Measurements from ENCODE around the gene PCK2. TPM values are rescaled to one million over a fixed set of nuclear protein-coding genes. Genes with fewer than 3 reads are reported as not detected.

Gene PCK2
- total and polyA plus RNA-seq, 2 of the 8 experiments (the other 6 are each of a cell fraction or from before 2014, with no cell fraction given), result 81.9 to 115 TPM

GRCh38 chr14:24126939-24127338 is 32.8 kb downstream of the PCK2 start:
- Histone ChIP-seq H3K14ac (ENCODE audit: insufficient read length) (no peak overlapping the region), H4K5ac (ENCODE audit: insufficient read length, low read depth, low read length) (no peak overlapping the region), H3K18ac (ENCODE audit: extremely low read depth, low read length) (no peak overlapping the region), H3K4me3 (ENCODE audit: extremely low read depth in 1 of 4, insufficient read depth in 2 of 4, low read depth in 3 of 4, low read length in 4 of 4) (no peak overlapping the region), H2BK15ac (ENCODE audit: low read length) (no peak overlapping the region), H3K4me2 (ENCODE audit: insufficient read depth in 1 of 2, low read depth in 2 of 2, low read length in 2 of 2) (no peak overlapping the region), H3K36me3 (ENCODE audit: control insufficient read depth in 2 of 4, insufficient read depth in 4 of 4, low read length in 3 of 4) (peaks cover 0 to 12% (median 3%) of the 10 kb centered on the region in 4 experiments; a peak in 4 of 8 replicates), H2AK5ac (ENCODE audit: low read depth, low read length) (no peak overlapping the region), H2BK5ac (ENCODE audit: low read depth, low read length) (no peak overlapping the region), H4K8ac (ENCODE audit: extremely low read depth, insufficient read depth, low read length) (no peak overlapping the region), H3K79me1 (ENCODE audit: low read depth, low read length) (no peaks in the 10 kb centered on the region), H3K9me3 (ENCODE audit: insufficient read depth in 2 of 2, low read depth in 1 of 2, low read length in 1 of 2) (no peaks in the 10 kb centered on the region), H4K20me1 (replicated peaks in 1 of 2; ENCODE audit: control insufficient read depth in 1 of 2, insufficient read depth in 2 of 2, low read length in 2 of 2) (no peaks in the 10 kb centered on the region), H3K27ac (ENCODE audit: low read depth, low read length) (no peak overlapping the region), H3K79me2 (ENCODE audit: control insufficient read depth in 1 of 2, insufficient read depth in 2 of 2, low read length in 2 of 2) (no peaks in the 10 kb centered on the region), H2AFZ (ENCODE audit: low read length) (no peak overlapping the region), H3K23me2 (ENCODE audit: low read depth, low read length) (no peaks in the 10 kb centered on the region), H2BK12ac (ENCODE audit: low read depth, low read length) (no peak overlapping the region), H3K23ac (ENCODE audit: insufficient read length) (no peak overlapping the region), H3K27me3 (replicated peaks in 1 of 4; ENCODE audit: control insufficient read depth in 3 of 4, extremely low read depth in 1 of 4, insufficient read depth in 3 of 4, low read length in 3 of 4) (no peaks in the 10 kb centered on the region), H3K4me1 (replicated peaks in 1 of 4; ENCODE audit: control insufficient read depth in 3 of 4, insufficient read depth in 4 of 4, low read length in 3 of 4) (no peaks in the 10 kb centered on the region), H3K56ac (replicated peaks; ENCODE audit: insufficient read length, low read depth, low read length) (no peak overlapping the region), H2BK120ac (replicated peaks; ENCODE audit: low read depth, low read length) (no peak overlapping the region), H3K4ac (replicated peaks; ENCODE audit: insufficient read length, low read depth, low read length) (no peak overlapping the region), H4K91ac (replicated peaks; ENCODE audit: insufficient read length, low read length) (no peak overlapping the region), H3K9ac (replicated peaks in 1 of 4; ENCODE audit: extremely low read depth in 1 of 4, low read depth in 3 of 4, low read length in 3 of 4) (no peak overlapping the region), H2BK20ac (ENCODE audit: low read length) (no peak overlapping the region)
- ChIA-PET CTCF (ENCODE audit: partially characterized antibody) (interaction anchor here (0.7 to 1.4 kb wide), 8 partner anchors 10 to 1058 kb away, joined by 3 to 4 read pairs (median 3); no protein-coding TSS in a partner anchor), POLR2A (ENCODE audit: partially characterized antibody) (interaction anchor here (0.7 to 11.1 kb wide), 10 partner anchors 9 to 52 kb away, joined by 3 to 96 read pairs (median 4); partner anchors contain the start of genes DCAF11, NRL, PSME1 and PSME2)
- FAIRE-seq (no peak), DNase-seq (ENCODE audit: low read depth in 1 of 2, low spot score in 2 of 2) (no peak)
- TF ChIP-seq KDM1A (IDR thresholded peaks at IDR 0.05; ENCODE audit: borderline replicate concordance, low read length) (no peak), BACH1 (IDR thresholded peaks at IDR 0.05; ENCODE audit: low read length) (no peak), EGR1 (IDR thresholded peaks at IDR 0.05; ENCODE audit: borderline replicate concordance, low read depth, low read length) (no peak), EZH2 (IDR thresholded peaks at IDR 0.05; ENCODE audit: low read depth, low read length, severe bottlenecking) (no peak), ASH2L (IDR thresholded peaks at IDR 0.05; ENCODE audit: low read length) (no peak), RBBP5 (IDR thresholded peaks at IDR 0.05; ENCODE audit: borderline replicate concordance, low read depth, low read length) (no peak), SP4 (IDR thresholded peaks at IDR 0.05; ENCODE audit: low read length) (no peak), CTBP2 (IDR thresholded peaks at IDR 0.05; ENCODE audit: borderline replicate concordance, insufficient read depth, insufficient read length, low read length) (no peak), JUN (IDR thresholded peaks at IDR 0.05; ENCODE audit: low read depth, low read length) (no peak), ATF2 (IDR thresholded peaks at IDR 0.05; ENCODE audit: low read length) (no peak), ZNF274 (IDR thresholded peaks at IDR 0.05; ENCODE audit: borderline replicate concordance, extremely low read depth, low read length) (no peak), RAD21 (IDR thresholded peaks at IDR 0.05 in 1 of 2, conservative IDR thresholded peaks at IDR 0.05 in 1 of 2; ENCODE audit: low read depth in 2 of 2, low read length in 2 of 2) (no peak), GABPA (IDR thresholded peaks at IDR 0.05; ENCODE audit: borderline replicate concordance, insufficient read depth, low read length) (no peak)

Data from H1 (cell line).